Skeletal muscle satellite cell (primary cell): ENCODE data around the gene C2orf49.

ENCODE experiments used
- H3K27me3 ChIP-seq: 2 replicates; pipeline ENCODE4 v1.7.0; 2013; ENCODE audit warnings: low read length; ENCODE audit not compliant: control insufficient read depth, insufficient read depth
- H3K36me3 ChIP-seq: 2 replicates; pipeline ENCODE4 v1.7.0; 2013; ENCODE audit warnings: mild to moderate bottlenecking, control low read depth, low read length; ENCODE audit not compliant: insufficient read depth
- H3K4me1 ChIP-seq: 2 replicates; pipeline ENCODE4 v1.7.0; 2013; ENCODE audit warnings: low read length; ENCODE audit not compliant: control insufficient read depth, insufficient read depth
- H3K4me2 ChIP-seq: 2 replicates; pipeline ENCODE4 v1.7.0; 2013; ENCODE audit warnings: mild to moderate bottlenecking, low read length
- H3K4me3 ChIP-seq: 2 replicates; pipeline ENCODE4 v1.7.0; 2013; ENCODE audit warnings: low read length
- H3K9ac ChIP-seq: 2 replicates; pipeline ENCODE4 v1.7.0; 2013; ENCODE audit warnings: mild to moderate bottlenecking, low read depth, low read length, moderate library complexity
- H3K9me3 ChIP-seq: replicated peaks from 2 replicates; pipeline ENCODE4 v1.7.0; 2013; ENCODE audit warnings: mild to moderate bottlenecking, control low read depth, low read length

Gene C2orf49

DNA sequence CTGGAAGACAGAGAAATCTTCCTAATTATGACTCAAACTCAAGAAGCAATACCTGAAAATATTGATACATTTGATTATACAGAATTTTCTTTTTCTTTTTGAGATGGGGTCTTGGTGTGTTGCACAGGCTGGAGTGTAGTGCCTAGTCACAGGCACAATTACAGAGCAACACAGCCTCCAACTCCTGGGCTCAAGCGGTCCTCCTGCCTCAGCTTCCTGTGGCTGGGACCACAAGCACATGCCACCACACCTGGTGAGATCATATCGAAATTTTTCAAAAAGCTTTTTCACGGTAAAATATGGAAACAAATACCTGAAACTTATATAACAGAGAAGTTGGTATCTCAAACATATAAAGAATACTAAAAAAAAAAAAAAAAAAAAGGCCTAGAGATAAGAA is 35.7 kb upstream of the C2orf49 start:
- Histone ChIP-seq H3K4me2 (no peak overlapping the region), H3K4me1 (no peaks in the 10 kb centered on the region), H3K4me3 (no peak overlapping the region), H3K9me3 (no peaks in the 10 kb centered on the region), H3K9ac (no peak overlapping the region), H3K36me3 (peaks cover 16% of the 10 kb centered on the region), H3K27me3 (no peaks in the 10 kb centered on the region)

DNA sequence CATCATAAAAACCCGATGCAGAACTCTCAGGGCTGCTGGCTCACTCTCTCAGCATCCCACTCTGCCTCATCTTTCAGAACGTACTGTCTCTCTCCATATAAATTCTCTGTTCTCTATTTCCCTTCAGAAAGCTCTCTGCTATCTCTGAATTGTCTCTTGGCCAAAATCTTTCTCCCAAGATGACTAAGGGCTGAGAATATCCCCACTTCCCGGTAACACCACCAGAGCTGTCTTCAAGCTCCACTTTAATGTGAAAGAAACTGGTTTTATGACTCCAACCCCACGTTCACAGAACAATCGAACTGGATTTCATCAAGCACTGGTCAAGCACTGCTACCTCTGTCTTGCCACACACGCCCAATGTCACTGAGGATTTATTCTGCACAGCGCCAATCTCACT is 30.2 kb upstream of the C2orf49 start:
- no peaks in the 10 kb centered on the region for H3K27me3 ChIP-seq
- no peaks in the 10 kb centered on the region for H3K4me1 ChIP-seq
- no peak overlapping the region for H3K9ac ChIP-seq
- no peak overlapping the region for H3K4me3 ChIP-seq
- H3K9me3 ChIP-seq: no peaks in the 10 kb centered on the region
- peaks cover 16% of the 10 kb centered on the region for H3K36me3 ChIP-seq
- no peak overlapping the region for H3K4me2 ChIP-seq

DNA sequence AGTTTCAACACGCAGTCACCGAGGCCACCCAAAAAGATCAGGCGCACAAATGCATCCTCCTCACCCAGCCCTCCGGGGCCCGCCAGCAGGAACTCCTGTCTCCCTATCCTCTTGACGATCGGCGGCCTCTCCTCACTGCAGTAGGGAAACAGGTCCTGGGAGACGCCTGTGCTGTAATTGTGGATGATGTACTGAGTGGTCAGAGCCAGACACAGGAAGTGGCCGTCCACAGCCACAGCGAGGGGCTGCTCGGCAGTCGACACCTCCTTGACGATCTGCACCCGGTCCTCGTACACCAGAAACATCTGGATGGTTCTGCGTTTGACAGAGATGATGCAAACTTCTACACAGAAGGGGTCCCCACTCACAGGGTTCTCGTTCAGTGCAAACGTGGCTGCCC is 29.8 kb upstream of the C2orf49 start:
- no peaks in the 10 kb centered on the region for H3K9me3 ChIP-seq
- peaks cover 16% of the 10 kb centered on the region for H3K36me3 ChIP-seq
- H3K4me3 ChIP-seq: no peak overlapping the region
- no peak overlapping the region for H3K9ac ChIP-seq
- no peaks in the 10 kb centered on the region for H3K27me3 ChIP-seq
- H3K4me2 ChIP-seq: no peak overlapping the region
- H3K4me1 ChIP-seq: no peaks in the 10 kb centered on the region

DNA sequence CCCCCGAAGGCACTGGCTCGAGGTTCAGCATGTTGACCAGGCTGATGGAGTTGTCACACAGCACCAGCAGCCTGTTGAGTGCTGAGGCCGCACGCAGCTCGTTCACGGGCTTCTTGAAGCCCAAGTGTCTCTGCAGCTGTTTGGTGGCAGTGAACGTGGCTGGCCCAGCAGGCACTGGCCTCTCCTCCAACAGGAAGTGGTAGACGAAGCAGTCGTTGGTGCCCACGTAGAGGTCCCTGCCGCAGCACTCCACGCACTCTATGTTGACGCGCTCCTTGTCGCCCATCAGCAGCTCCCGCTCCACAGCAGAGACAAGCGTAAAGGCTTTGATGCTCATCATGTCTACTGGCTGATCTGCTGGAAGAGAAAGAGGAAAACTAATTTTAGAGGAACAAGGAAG is 29.4 kb upstream of the C2orf49 start:
- H3K4me1 ChIP-seq: no peaks in the 10 kb centered on the region
- no peaks in the 10 kb centered on the region for H3K27me3 ChIP-seq
- no peak overlapping the region for H3K4me3 ChIP-seq
- H3K9me3 ChIP-seq: no peaks in the 10 kb centered on the region
- H3K4me2 ChIP-seq: no peak overlapping the region
- H3K9ac ChIP-seq: no peak overlapping the region
- H3K36me3 ChIP-seq: peaks cover 16% of the 10 kb centered on the region

- H3K4me3 ChIP-seq: no peak overlapping the region
- H3K27me3 ChIP-seq: no peaks in the 10 kb centered on the region
- H3K36me3 ChIP-seq: peaks cover 16% of the 10 kb centered on the region
- no peaks in the 10 kb centered on the region for H3K4me1 ChIP-seq
- no peak overlapping the region for H3K4me2 ChIP-seq
- H3K9ac ChIP-seq: no peak overlapping the region
- H3K9me3 ChIP-seq: no peaks in the 10 kb centered on the region
Observed at GRCh38 chr2:105308382-105309146, 28.8 kb upstream of the C2orf49 start.

- Histone ChIP-seq H3K4me3 (no peak overlapping the region), H3K9me3 (no peaks in the 10 kb centered on the region), H3K9ac (no peak overlapping the region), H3K27me3 (no peaks in the 10 kb centered on the region), H3K4me2 (no peak overlapping the region), H3K4me1 (no peaks in the 10 kb centered on the region), H3K36me3 (peaks cover 16% of the 10 kb centered on the region)
Observed at GRCh38 chr2:105309147-105309545, 28.2 kb upstream of the C2orf49 start.

DNA sequence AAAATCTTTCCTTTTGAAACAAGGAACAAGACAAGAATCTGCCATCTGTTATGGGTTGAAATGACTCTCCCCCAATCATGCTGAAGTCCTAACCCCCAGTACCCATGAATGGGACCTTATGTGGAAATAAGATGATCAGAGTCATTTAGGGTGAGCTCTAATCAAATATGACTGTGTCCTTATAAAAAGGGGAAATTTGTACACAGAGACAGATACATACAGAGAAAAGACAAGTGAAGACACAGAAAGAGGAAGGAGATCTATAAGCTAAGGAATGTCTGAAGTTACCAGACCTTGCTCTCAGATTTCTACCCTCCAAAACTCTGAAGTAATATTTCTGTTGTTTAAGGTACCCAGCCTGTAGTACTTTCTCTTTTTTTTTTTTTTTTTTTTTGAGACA is 23.5 kb upstream of the C2orf49 start:
- H3K9me3 ChIP-seq: no peaks in the 10 kb centered on the region
- no peaks in the 10 kb centered on the region for H3K36me3 ChIP-seq
- H3K4me1 ChIP-seq: peaks cover 6% of the 10 kb centered on the region
- no peak overlapping the region for H3K4me2 ChIP-seq
- no peak overlapping the region for H3K4me3 ChIP-seq
- H3K9ac ChIP-seq: no peak overlapping the region
- H3K27me3 ChIP-seq: no peaks in the 10 kb centered on the region

- Histone ChIP-seq H3K4me3 (no peak overlapping the region), H3K27me3 (no peaks in the 10 kb centered on the region), H3K9ac (no peak overlapping the region), H3K4me1 (peaks cover 7% of the 10 kb centered on the region), H3K36me3 (no peaks in the 10 kb centered on the region), H3K9me3 (no peaks in the 10 kb centered on the region), H3K4me2 (no peak overlapping the region)
Observed at GRCh38 chr2:105315314-105315713, 22.0 kb upstream of the C2orf49 start.

GRCh38 chr2:105317937-105318336 is 19.4 kb upstream of the C2orf49 start:
- Histone ChIP-seq H3K9ac (no peak overlapping the region), H3K36me3 (peaks cover 3% of the 10 kb centered on the region), H3K27me3 (no peaks in the 10 kb centered on the region), H3K9me3 (no peaks in the 10 kb centered on the region), H3K4me2 (no peak overlapping the region), H3K4me3 (no peak overlapping the region), H3K4me1 (peaks cover 24% of the 10 kb centered on the region)

DNA sequence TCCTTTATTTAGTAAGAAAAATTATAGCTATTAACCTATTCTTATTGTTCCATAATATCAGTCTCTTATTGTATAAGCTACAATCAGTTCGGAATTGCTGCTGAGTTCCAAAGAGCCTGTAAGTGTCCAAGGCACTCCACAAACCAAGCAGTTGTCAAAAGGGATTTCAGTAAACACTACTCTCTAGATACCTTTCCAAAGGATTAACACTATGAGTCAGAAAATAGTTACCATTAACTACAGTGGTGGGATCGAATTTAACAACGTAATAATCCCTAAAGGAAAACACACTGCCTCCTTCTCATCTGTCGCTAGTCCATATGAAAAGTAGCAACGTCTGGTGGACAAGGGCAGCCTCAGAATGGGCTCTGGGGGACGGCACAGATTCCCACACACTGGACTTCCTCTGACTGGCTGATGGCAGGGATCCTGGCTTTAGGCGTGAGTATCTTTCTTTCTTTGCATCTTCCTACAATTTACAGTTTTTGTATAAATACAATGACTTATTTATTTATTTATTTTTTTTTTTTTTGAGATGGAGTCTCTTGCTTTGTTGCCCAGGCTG is 16.6 kb upstream of the C2orf49 start:
- Histone ChIP-seq H3K4me1 (peaks cover 45% of the 10 kb centered on the region), H3K9me3 (no peaks in the 10 kb centered on the region), H3K36me3 (peaks cover 3% of the 10 kb centered on the region), H3K4me2 (no peak overlapping the region), H3K27me3 (no peaks in the 10 kb centered on the region), H3K9ac (no peak overlapping the region), H3K4me3 (no peak overlapping the region)

- H3K4me1 ChIP-seq: peaks cover 57% of the 10 kb centered on the region
- no peaks in the 10 kb centered on the region for H3K9me3 ChIP-seq
- no peak overlapping the region for H3K9ac ChIP-seq
Observed at GRCh38 chr2:105321875-105322646, 15.3 kb upstream of the C2orf49 start.

More at GRCh38 chr2:105321875-105322646, 15.3 kb upstream of the C2orf49 start:
- H3K4me3 ChIP-seq: no peak overlapping the region
- H3K4me2 ChIP-seq: no peak overlapping the region
- no peaks in the 10 kb centered on the region for H3K27me3 ChIP-seq
- H3K36me3 ChIP-seq: peaks cover 3% of the 10 kb centered on the region
